Measurements from ENCODE around the gene PLCH2. TPM values are rescaled to one million over a fixed set of nuclear protein-coding genes. Genes with fewer than 3 reads are reported as not detected.
A peak's percentile ranks its signal among the peaks of the same experiment; 100 is the strongest.

The PLCH2 gene
- total and polyA plus RNA-seq, 3 experiments from 2014 or later: 2.5 to 2.8 (median 2.5) TPM

DNA sequence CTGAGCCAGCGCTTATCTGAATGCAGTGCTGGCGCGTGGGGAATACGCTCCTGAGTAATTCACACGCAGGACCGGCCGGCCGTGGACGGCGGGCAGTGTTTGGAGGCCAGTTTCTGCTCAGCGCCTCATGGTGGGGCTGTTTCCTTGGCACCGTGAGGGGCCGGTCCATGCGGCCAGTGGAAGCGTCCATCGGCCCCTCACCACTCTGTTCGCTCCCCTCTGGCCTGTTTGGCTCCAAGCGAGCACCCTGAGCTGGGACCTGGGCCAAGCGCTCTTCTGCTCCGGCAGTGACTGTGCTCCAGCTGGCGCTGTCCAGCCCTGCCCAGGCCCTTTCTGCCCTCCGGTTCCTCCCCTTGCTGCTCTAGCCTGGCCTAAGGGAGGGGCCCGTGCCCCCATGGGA is 16.3 kb upstream of the PLCH2 start:
- peaks cover 2 to 12% of the 10 kb centered on the region in 2 donors for H3K27me3 Mint-ChIP-seq
- ChIA-PET CTCF (no interaction called here), POLR2A (no interaction called here)
- Histone ChIP-seq H3K27me3 (ENCODE audit: insufficient read depth, low read length, poor library complexity, severe bottlenecking) (peaks cover 4% of the 10 kb centered on the region), H3K4me3 (ENCODE audit: low read length) (no peak overlapping the region), H3K36me3 (ENCODE audit: insufficient read depth, low read length) (no peaks in the 10 kb centered on the region), H3K27ac (ENCODE audit: low read depth, low read length) (no peak overlapping the region), H3K9me3 (ENCODE audit: low read length) (no peaks in the 10 kb centered on the region), H3K4me1 (ENCODE audit: insufficient read depth, low read length) (no peaks in the 10 kb centered on the region)
- no peaks in the 10 kb centered on the region for H3K9me3 Mint-ChIP-seq
- H3K27ac Mint-ChIP-seq: no peak overlapping the region
- H3K4me3 Mint-ChIP-seq: no peak overlapping the region
- H3K4me1 Mint-ChIP-seq: no peaks in the 10 kb centered on the region
- no peaks in the 10 kb centered on the region for H3K36me3 Mint-ChIP-seq
- DNase-seq: no peak

GRCh38 chr1:2460203-2460602 is 15.9 kb upstream of the PLCH2 start:
- CTCF ChIA-PET: no interaction called here
- POLR2A ChIA-PET: no interaction called here
- Mint-ChIP-seq H3K4me1 (no peaks in the 10 kb centered on the region), H3K27ac (no peak overlapping the region), H3K4me3 (no peak overlapping the region), H3K36me3 (no peaks in the 10 kb centered on the region), H3K27me3 (peaks cover 2 to 12% of the 10 kb centered on the region in 2 donors), H3K9me3 (no peaks in the 10 kb centered on the region)
- no peak for DNase-seq
- Histone ChIP-seq H3K36me3 (ENCODE audit: insufficient read depth, low read length) (no peaks in the 10 kb centered on the region), H3K9me3 (ENCODE audit: low read length) (no peaks in the 10 kb centered on the region), H3K4me3 (ENCODE audit: low read length) (no peak overlapping the region), H3K27me3 (ENCODE audit: insufficient read depth, low read length, poor library complexity, severe bottlenecking) (peaks cover 4% of the 10 kb centered on the region), H3K4me1 (ENCODE audit: insufficient read depth, low read length) (no peaks in the 10 kb centered on the region), H3K27ac (ENCODE audit: low read depth, low read length) (no peak overlapping the region)

- Histone ChIP-seq H3K27me3 (ENCODE audit: insufficient read depth, low read length, poor library complexity, severe bottlenecking) (peaks cover 4% of the 10 kb centered on the region), H3K4me1 (ENCODE audit: insufficient read depth, low read length) (no peaks in the 10 kb centered on the region), H3K9me3 (ENCODE audit: low read length) (no peaks in the 10 kb centered on the region), H3K27ac (ENCODE audit: low read depth, low read length) (no peak overlapping the region), H3K4me3 (ENCODE audit: low read length) (no peak overlapping the region), H3K36me3 (ENCODE audit: insufficient read depth, low read length) (no peaks in the 10 kb centered on the region)
- DNase-seq: no peak
- Mint-ChIP-seq H3K9me3 (no peaks in the 10 kb centered on the region), H3K4me3 (no peak overlapping the region), H3K27ac (no peak overlapping the region), H3K36me3 (no peaks in the 10 kb centered on the region), H3K4me1 (no peaks in the 10 kb centered on the region), H3K27me3 (peaks cover 2 to 12% of the 10 kb centered on the region in 2 donors)
- ChIA-PET POLR2A (no interaction called here), CTCF (no interaction called here)
Measured at GRCh38 chr1:2460996-2461751, 14.9 kb upstream of the PLCH2 start.

DNA sequence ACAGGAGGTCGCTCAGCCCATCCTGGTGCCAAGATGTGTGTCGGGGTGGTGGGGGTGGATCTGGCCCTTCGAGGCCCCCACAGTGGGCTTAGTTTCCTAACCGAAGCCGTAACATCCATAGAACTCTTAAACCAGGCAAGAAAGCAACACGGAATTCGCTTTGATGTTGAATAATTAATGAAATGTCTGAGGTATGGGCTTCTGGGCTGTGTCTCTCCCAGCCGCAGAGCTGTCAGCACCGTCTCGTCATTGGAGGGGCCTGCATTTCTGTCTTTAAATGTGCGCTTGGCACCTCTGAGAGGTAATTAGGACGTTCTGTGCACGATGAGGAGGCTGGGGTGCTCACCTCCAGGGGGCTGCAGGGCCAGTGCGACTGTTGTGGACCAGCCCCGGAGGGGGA is 13.3 kb upstream of the PLCH2 start:
- no peaks in the 10 kb centered on the region for H3K36me3 ChIP-seq (ENCODE audit: insufficient read depth, low read length)
- DNase-seq: no peak
- Mint-ChIP-seq H3K27me3 (peaks cover 2 to 12% of the 10 kb centered on the region in 2 donors), H3K36me3 (no peaks in the 10 kb centered on the region), H3K4me3 (peak overlapping the region in 1 of 7 donors; percentile 27), H3K27ac (peak overlapping the region in 1 of 8 donors; percentile 55), H3K9me3 (no peaks in the 10 kb centered on the region), H3K4me1 (peaks cover 0 to 6% (median 2%) of the 10 kb centered on the region in 3 donors)
- no peak overlapping the region for H3K27ac ChIP-seq (ENCODE audit: low read depth, low read length)
- POLR2A ChIA-PET: no interaction called here
- H3K4me1 ChIP-seq (ENCODE audit: insufficient read depth, low read length): no peaks in the 10 kb centered on the region
- H3K9me3 ChIP-seq (ENCODE audit: low read length): no peaks in the 10 kb centered on the region
- no peak overlapping the region for H3K4me3 ChIP-seq (ENCODE audit: low read length)
- H3K27me3 ChIP-seq (ENCODE audit: insufficient read depth, low read length, poor library complexity, severe bottlenecking): peaks cover 4% of the 10 kb centered on the region
- CTCF ChIA-PET: no interaction called here

GRCh38 chr1:2463396-2463795 is 12.7 kb upstream of the PLCH2 start:
- Histone ChIP-seq H3K9me3 (ENCODE audit: low read length) (no peaks in the 10 kb centered on the region), H3K4me1 (ENCODE audit: insufficient read depth, low read length) (no peaks in the 10 kb centered on the region), H3K4me3 (ENCODE audit: low read length) (no peak overlapping the region), H3K36me3 (ENCODE audit: insufficient read depth, low read length) (no peaks in the 10 kb centered on the region), H3K27me3 (ENCODE audit: insufficient read depth, low read length, poor library complexity, severe bottlenecking) (peaks cover 4% of the 10 kb centered on the region), H3K27ac (ENCODE audit: low read depth, low read length) (no peak overlapping the region)
- Mint-ChIP-seq H3K4me1 (peaks cover 0 to 9% (median 2%) of the 10 kb centered on the region in 3 donors), H3K36me3 (no peaks in the 10 kb centered on the region), H3K4me3 (no peak overlapping the region), H3K27me3 (peaks cover 3 to 12% of the 10 kb centered on the region in 2 donors), H3K27ac (no peak overlapping the region), H3K9me3 (no peaks in the 10 kb centered on the region)
- DNase-seq: no peak
- CTCF ChIA-PET: no interaction called here
- POLR2A ChIA-PET: no interaction called here

- peaks cover 3 to 12% of the 10 kb centered on the region in 2 donors for H3K27me3 Mint-ChIP-seq
- H3K27ac Mint-ChIP-seq: no peak overlapping the region
- no peak for DNase-seq
- Histone ChIP-seq H3K9me3 (ENCODE audit: low read length) (no peaks in the 10 kb centered on the region), H3K4me1 (ENCODE audit: insufficient read depth, low read length) (no peaks in the 10 kb centered on the region), H3K27ac (ENCODE audit: low read depth, low read length) (no peak overlapping the region), H3K4me3 (ENCODE audit: low read length) (no peak overlapping the region), H3K36me3 (ENCODE audit: insufficient read depth, low read length) (no peaks in the 10 kb centered on the region), H3K27me3 (ENCODE audit: insufficient read depth, low read length, poor library complexity, severe bottlenecking) (peaks cover 4% of the 10 kb centered on the region)
- no peaks in the 10 kb centered on the region for H3K9me3 Mint-ChIP-seq
- no peaks in the 10 kb centered on the region for H3K36me3 Mint-ChIP-seq
- peaks cover 0 to 9% (median 2%) of the 10 kb centered on the region in 3 donors for H3K4me1 Mint-ChIP-seq
- H3K4me3 Mint-ChIP-seq: no peak overlapping the region
- POLR2A ChIA-PET: no interaction called here
- CTCF ChIA-PET: no interaction called here
Measured at GRCh38 chr1:2465371-2466269, 10.5 kb upstream of the PLCH2 start.

DNA sequence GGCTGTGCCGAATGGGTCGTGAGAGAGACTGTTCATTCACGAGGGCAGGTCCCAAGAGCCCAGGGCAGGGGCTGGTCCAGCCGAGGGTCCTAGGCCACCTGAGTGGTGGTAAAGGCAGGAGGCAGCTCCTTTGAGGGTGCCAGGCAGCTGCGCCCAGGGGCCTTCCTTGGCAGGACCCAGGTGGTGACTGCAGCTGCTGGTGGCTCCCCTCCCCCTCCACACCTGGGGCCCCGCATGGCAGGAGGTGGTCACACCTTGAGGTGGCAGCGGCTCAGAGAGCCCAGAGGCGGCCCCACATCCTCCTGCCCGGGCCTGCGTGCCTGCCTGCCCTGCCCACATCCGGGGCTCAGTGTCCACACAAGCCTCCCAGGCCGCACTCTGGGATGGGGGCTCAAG is 9.8 kb upstream of the PLCH2 start:
- Histone ChIP-seq H3K9me3 (ENCODE audit: low read length) (no peaks in the 10 kb centered on the region), H3K36me3 (ENCODE audit: insufficient read depth, low read length) (no peaks in the 10 kb centered on the region), H3K27me3 (ENCODE audit: insufficient read depth, low read length, poor library complexity, severe bottlenecking) (peaks cover 4% of the 10 kb centered on the region), H3K4me1 (ENCODE audit: insufficient read depth, low read length) (no peaks in the 10 kb centered on the region), H3K27ac (ENCODE audit: low read depth, low read length) (no peak overlapping the region), H3K4me3 (ENCODE audit: low read length) (no peak overlapping the region)
- no peak for DNase-seq
- no peaks in the 10 kb centered on the region for H3K9me3 Mint-ChIP-seq
- peaks cover 0 to 9% (median 2%) of the 10 kb centered on the region in 3 donors for H3K4me1 Mint-ChIP-seq
- H3K4me3 Mint-ChIP-seq: no peak overlapping the region
- no peak overlapping the region for H3K27ac Mint-ChIP-seq
- H3K27me3 Mint-ChIP-seq: peaks cover 3 to 12% of the 10 kb centered on the region in 2 donors
- POLR2A ChIA-PET: no interaction called here
- CTCF ChIA-PET: no interaction called here
- no peaks in the 10 kb centered on the region for H3K36me3 Mint-ChIP-seq

- ChIA-PET POLR2A (no interaction called here), CTCF (no interaction called here)
- no peak overlapping the region for H3K27ac ChIP-seq (ENCODE audit: low read depth, low read length)
- no peak overlapping the region for H3K4me3 Mint-ChIP-seq
- H3K36me3 ChIP-seq (ENCODE audit: insufficient read depth, low read length): no peaks in the 10 kb centered on the region
- peaks cover 3 to 12% of the 10 kb centered on the region in 2 donors for H3K27me3 Mint-ChIP-seq
- peak in 3 of 5 donors; percentile 8 to 20 (median 8) for DNase-seq
- peaks cover 4% of the 10 kb centered on the region for H3K27me3 ChIP-seq (ENCODE audit: insufficient read depth, low read length, poor library complexity, severe bottlenecking)
- no peak overlapping the region for H3K4me3 ChIP-seq (ENCODE audit: low read length)
- H3K27ac Mint-ChIP-seq: no peak overlapping the region
- no peaks in the 10 kb centered on the region for H3K4me1 ChIP-seq (ENCODE audit: insufficient read depth, low read length)
- no peaks in the 10 kb centered on the region for H3K36me3 Mint-ChIP-seq
- H3K9me3 ChIP-seq (ENCODE audit: low read length): no peaks in the 10 kb centered on the region
- peaks cover 0 to 9% (median 2%) of the 10 kb centered on the region in 3 donors for H3K4me1 Mint-ChIP-seq
- H3K9me3 Mint-ChIP-seq: no peaks in the 10 kb centered on the region
Measured at GRCh38 chr1:2466958-2467554, 9.0 kb upstream of the PLCH2 start.
